ENCODE measurements around the gene SPIB.
"Not testable (repeated sequence)": the region's sequence is repeated elsewhere in the genome, so short reads cannot be mapped to it uniquely, and the experiment has no call there.

Gene SPIB

GRCh38 chr19:50465986-50466705 is 47.4 kb downstream of the SPIB start:
- DNase-seq (ENCODE audit: extremely low read depth in 1 of 2, low read depth in 1 of 2), result no peak

GRCh38 chr19:50466706-50467039 is 47.9 kb downstream of the SPIB start:
- no peak for DNase-seq (ENCODE audit: extremely low read depth in 1 of 2, low read depth in 1 of 2)

GRCh38 chr19:50467566-50467965 is 48.8 kb downstream of the SPIB start:
- no peak for DNase-seq (ENCODE audit: extremely low read depth in 1 of 2, low read depth in 1 of 2)

DNA sequence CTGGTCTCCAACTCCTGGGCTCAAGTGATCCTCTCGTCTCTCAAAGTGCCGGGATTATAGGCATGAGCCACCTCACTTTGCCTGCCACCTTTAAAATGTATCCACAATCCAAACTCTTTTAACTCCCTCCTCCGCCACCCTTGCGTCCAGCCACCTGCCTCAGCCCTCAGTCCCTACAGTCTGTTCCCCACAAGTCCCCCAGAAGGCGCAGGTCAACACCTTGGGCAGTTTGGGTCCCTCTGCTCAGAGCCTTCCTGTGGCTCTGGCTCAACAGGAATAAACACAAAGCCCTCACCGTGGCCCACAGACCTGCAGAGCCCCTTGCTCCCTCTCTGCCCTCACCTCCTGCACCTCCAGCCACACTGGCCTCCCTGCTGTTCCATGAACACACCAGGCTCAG is 50.1 kb downstream of the SPIB start:
- DNase-seq (ENCODE audit: extremely low read depth in 1 of 2, low read depth in 1 of 2), result no peak

- not testable (repeated sequence) for DNase-seq (ENCODE audit: extremely low read depth in 1 of 2, low read depth in 1 of 2)
Observed at GRCh38 chr19:50473336-50473735, 54.6 kb downstream of the SPIB start.

DNA sequence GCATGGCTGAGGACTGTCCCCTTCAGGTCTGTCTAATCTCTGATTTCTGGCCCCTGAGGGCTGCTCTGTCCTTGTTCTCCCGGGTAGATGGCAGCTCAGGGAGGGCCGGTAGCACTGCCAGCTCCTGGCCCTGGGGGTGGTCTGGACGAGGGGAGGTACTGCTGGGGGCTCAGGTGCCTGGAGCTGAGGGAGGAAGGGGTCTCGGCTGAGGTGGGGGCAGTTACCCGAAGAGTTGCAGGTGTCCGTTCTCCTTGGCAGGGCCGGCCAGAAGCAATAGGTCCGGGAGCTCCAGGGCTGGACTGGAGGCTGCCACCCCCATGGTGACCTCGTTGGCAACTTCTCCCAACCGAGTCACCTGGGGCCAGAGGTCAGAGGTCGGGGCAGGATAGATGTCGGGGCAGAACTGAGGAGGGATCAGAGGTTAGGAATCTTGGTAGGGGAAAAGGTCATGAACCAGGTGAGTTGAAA is 56.4 kb downstream of the SPIB start:
- no peak for DNase-seq (ENCODE audit: extremely low read depth in 1 of 2, low read depth in 1 of 2)

GRCh38 chr19:50475736-50476223 is 57.0 kb downstream of the SPIB start:
- DNase-seq (ENCODE audit: extremely low read depth in 1 of 2, low read depth in 1 of 2), result no peak

- DNase-seq (ENCODE audit: extremely low read depth in 1 of 2, low read depth in 1 of 2), result peak; percentile 88 to 94
Observed at GRCh38 chr19:50476224-50476906, 57.6 kb downstream of the SPIB start, which contains the start of the genes EMC10 and GARIN5A. Gene EMC10 (plus strand): TSS chr19:50476507. CDS start chr19:50476545, 38 bp downstream. Gene GARIN5A (minus strand): TSS chr19:50476848. CDS start chr19:50476388, 460 bp downstream.

- no peak for DNase-seq (ENCODE audit: extremely low read depth in 1 of 2, low read depth in 1 of 2)
Observed at GRCh38 chr19:50476907-50477238, 58.1 kb downstream of the SPIB start.

DNA sequence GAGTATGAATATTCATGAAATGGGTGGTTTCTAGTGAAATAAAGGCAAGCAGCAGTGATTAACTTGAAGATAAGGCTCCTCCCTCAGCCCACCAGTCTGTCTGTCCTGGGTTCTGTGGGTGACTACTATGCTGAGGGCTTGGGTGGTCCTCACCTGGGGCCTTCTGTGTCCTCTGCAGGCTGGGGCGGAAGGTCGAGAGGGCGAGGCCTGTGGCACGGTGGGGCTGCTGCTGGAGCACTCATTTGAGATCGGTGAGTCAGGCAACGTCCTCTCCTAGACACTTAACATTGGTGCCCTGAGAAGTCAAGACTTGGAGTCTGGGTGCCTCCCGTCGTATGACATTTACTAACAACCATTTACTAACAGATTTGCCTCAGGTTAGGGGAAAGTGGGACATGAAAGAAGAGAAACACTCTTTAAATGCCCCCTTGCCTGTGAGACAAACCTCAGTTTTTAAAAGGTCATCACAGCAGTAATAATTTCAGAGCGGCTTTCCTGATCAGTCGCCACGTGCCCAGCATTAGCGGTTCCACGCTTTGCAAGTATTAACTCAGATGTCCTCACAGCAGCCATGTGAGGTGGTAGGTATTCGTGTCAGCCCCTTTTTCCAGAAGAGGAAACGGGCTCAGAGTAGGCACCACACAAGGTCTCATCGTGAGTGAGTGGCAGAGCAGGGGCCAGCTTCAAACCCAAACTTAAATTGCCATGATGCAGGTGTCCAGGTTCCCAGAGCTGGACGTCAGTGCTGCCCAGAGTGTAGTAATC is 59.2 kb downstream of the SPIB start:
- no peak for DNase-seq (ENCODE audit: extremely low read depth in 1 of 2, low read depth in 1 of 2)

DNA sequence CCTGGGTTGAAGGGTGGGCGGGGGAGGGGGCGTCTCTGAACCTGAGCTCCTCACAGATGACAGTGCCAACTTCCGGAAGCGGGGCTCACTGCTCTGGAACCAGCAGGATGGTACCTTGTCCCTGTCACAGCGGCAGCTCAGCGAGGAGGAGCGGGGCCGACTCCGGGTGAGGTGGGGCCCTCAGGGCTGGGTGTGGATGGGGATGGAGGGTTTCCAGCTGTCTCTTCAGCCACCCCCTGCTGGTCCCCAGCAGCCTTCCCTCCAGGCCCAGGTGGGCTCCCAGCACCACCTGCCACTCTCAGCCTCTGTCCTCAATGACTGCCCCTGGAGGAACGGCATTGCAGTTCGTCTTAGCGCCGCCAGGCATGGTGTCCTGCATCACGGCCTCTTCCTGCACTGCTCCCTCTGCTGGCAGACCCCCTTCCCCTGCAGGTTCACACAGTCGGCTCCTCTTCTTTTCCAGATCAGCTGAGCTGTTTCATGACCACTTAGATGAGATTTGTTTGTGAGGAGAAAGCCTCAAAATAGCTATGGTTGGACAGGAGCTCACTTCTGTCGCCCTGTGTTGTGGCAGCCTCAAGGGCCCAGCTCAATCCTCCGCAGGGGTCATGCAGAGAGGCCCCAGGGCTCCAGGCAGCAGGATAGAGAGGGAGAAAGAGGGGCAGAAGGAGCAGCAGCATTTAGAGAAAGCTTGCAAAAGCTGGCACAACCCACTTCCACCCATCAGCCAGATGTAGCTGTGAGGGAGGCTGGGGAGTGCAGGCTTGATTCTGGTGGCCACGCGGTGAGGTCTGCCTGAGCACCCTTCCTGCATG is 60.4 kb downstream of the SPIB start:
- no peak for DNase-seq (ENCODE audit: extremely low read depth in 1 of 2, low read depth in 1 of 2)

DNA sequence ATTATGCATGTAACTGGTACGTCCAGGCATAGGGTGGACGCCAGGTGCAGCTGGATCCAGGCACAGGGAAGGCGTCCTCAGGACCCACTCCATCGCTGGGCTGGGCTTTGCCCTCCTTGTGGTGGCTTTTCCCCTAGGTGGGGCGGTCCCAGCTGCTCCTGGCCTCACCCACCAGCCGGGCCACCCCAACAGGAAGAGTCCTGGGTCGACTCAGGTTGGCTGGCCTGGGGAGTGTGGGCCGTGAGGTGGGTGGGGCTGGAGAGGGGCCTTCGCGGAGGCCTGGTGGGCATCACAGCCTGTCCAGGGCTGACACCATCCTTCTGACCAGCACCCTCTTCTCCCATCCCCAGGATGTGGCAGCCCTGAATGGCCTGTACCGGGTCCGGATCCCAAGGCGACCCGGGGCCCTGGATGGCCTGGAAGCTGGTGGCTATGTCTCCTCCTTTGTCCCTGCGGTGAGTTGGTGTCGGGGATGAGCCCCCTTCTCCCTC is 61.1 kb downstream of the SPIB start:
- DNase-seq (ENCODE audit: extremely low read depth in 1 of 2, low read depth in 1 of 2), result no peak

- DNase-seq (ENCODE audit: extremely low read depth in 1 of 2, low read depth in 1 of 2), result no peak
Observed at GRCh38 chr19:50480281-50481111, 61.8 kb downstream of the SPIB start.
